NCI-H1930 (cell line): ENCODE measurements around the gene ITGA1.

ENCODE experiments used
- DNase-seq, 2 experiments: peaks; one replicate each; lab custom pipeline; 2025; lab: John Stamatoyannopoulos, UW

ITGA1 gene

DNA sequence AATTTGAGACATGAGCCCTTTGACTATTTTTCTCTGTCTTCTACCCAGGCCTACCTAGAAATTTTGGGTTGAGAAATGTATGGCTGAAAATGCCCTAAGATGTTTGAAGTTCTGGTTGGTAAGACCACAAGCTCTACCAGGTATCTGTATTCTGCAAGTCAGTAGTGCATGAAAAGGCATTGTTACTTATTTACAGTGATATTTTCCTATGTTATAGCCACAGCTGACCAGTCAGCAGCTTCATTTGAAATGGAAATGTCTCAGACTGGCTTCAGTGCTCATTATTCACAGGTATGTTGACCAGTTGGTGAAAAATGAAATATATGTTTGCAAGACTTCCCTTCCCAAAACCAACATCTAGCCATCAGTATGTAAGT lies 109.5 kb downstream of the ITGA1 start:
- DNase-seq = no peak

DNA sequence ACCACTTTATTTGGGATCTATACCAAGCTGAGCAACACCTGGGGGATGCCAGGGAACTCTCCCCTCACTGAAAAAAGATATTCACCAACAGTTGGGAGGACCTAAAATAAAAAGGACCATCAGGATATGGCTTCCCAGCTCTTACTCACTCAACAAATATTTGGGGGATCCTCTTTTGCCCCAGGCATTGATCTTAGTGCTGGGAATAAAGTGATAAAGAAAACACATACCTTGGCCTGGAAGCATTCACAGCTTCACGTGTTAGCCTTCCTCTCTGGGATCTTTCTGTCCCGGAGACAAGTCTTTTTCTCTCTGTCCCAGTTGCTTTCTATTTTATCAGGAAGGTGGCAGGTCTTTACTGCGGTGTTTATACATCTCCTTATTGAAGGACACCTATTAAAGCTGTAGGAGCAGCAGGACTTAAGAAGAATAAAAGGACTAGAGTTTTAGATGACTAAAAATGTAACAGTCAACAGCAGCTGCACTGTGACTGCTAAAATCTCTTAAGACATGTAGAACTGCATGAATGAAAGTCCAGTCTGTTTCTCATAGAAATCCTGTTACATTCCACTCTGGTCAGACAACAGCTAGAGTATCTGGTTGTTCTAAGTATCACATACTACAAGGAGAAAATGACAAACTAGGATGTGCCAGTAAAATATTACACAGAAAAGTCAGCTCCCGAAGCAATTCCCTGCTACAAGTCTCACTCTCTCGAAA lies 111.4 kb downstream of the ITGA1 start:
- no peak for DNase-seq

DNA sequence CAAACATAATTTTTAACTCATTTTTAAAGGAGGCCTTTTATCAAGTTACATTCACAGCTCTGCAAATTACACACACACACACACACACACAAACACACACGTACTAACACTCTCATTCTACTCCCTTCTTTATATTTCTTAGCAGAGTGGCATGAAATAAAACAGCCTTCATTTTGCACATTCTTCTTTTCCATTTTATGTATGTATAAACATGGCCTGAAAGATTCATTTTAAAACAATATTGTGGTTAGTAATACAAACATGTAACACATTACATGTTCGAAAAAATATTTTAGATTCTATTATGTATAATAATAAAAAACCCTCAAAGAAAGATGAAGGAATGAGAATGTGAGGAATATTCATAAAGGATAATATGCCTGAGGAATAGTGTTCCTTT lies 115.4 kb downstream of the ITGA1 start:
- no peak for DNase-seq

DNA sequence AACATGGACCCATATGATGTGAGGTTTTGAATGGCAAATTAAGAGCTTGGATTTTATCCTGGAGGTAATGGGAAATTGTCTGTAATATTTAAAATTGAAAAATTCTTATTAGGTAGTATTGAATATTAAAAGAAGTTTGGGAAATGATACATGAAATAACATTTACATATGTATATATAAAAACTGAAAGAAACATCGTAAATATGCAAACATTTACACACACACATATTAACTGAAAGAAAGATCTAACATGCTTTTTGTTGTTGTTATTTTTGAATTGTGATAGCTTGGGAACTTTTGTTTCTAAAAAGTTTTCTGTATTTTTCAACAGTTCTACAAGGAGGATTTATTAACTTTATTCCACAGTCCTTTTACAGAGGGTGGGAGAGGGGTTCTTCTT lies 118.6 kb downstream of the ITGA1 start:
- DNase-seq = no peak

DNA sequence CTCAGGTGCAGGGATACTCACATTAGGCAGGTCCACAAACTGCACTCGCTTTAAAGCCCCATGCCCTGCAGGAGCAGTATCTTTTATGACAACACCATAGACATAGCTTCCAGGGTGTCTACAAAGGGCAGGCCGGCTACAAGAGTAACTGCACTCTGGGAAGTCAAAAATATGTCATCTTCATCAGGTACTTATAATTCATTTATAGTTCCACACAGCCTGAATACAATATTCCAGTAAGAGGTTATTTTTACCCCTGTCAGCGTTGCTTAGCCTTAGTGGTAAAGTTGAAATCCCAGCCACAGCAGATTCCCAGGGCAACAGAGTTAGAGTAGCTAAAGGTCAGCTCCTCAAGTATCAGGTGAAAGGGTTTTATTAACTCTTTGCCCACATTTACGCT lies 119.1 kb downstream of the ITGA1 start:
- no peak for DNase-seq

DNA sequence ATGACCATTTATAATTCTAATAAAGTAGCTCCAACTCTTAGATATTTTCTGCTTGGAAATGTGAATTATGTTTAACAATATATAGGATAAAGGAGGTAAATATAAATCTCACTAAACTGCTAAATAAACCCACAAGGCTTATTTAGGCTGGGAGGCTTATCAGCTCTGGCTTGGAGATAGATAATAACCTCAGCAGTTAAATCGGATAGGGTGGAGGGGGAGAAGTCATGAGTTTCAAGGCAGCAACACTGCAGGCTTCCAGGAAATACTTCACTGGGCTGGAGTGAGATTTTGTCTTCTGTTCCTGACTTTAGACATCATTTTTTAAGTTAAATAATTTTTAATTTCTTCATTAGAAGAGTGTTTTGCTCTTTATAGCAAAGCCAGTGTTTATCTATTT lies 121.5 kb downstream of the ITGA1 start:
- DNase-seq = no peak

DNA sequence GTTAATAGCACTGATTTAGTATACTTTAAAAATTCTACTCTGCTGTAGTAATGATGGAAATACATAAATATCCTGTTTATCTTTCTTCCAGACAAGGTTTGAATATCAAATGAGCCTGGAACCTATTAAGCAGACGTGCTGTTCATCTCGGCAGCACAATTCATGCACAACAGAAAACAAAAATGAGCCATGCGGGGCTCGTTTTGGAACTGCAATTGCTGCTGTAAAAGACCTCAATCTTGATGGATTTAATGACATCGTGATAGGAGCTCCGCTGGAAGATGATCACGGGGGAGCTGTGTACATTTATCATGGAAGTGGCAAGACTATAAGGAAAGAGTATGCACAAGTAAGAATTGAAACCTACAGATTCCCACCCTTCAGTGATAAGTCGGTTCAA lies 122.4 kb downstream of the ITGA1 start:
- no peak for DNase-seq

DNA sequence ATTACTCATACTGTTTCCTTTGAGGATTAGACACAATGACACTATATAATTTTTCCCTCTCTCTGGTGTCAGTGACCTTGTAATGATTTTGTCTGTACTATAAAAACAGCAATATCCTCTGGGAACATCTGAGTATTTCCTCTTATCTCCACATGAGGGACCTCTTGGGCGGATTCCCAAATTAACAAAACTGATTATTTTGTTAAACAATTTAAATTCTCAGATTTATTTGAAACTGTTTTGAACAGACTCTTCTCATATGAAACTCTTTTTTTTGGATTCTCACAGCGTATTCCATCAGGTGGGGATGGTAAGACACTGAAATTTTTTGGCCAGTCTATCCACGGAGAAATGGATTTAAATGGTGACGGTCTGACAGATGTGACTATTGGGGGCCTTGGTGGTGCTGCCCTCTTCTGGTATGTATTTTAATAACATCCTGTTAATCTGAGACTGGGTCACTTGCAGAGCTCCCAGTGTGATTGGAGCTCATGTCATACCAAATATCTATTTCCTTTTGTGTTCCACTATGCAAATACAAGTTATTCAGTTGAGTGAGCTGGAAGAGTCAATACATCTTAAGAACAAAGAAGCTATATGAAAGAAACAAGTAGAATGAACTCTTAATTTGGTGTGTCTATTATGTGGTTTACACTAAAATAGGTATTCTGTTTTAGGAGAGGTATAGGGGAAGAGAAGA lies 127.6 kb downstream of the ITGA1 start:
- DNase-seq = no peak

DNA sequence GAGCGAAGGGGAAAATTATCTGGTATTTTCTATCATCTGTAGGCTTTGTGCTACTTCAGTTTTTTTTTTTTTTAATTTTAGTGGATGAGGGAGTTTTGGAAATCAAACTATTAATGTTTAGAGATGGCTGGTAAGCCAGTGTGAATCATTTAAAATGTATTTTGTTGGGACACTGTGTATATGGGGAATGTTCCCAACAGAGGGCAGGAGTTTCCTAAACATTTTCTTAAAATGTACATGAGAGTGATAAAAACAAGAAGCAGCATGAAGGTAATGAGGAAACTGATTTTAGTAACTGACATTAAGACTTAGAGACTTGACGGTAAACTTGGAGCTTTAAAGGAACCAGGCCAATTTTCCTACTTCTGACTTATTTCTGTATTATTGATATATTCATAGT lies 133.2 kb downstream of the ITGA1 start:
- DNase-seq = no peak

DNA sequence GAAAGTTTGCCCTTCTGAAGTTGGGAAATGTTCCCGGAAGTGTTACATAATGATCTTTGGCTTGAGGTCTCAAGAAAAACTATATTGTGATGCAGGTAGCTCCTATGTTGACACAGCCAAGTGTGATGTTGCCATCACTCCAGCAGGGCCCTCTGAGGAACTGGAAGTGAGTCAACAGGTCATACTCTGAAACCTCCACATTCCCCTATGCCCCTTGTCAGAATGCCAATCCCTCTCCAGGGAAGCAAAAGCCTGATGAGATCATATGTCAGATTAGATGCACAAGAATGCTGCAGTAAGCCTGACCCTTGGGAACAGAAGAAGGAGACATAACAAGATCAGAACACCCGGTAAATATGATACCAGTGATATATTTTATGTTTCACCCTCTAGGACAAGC lies 134.7 kb downstream of the ITGA1 start:
- no peak for DNase-seq

DNA sequence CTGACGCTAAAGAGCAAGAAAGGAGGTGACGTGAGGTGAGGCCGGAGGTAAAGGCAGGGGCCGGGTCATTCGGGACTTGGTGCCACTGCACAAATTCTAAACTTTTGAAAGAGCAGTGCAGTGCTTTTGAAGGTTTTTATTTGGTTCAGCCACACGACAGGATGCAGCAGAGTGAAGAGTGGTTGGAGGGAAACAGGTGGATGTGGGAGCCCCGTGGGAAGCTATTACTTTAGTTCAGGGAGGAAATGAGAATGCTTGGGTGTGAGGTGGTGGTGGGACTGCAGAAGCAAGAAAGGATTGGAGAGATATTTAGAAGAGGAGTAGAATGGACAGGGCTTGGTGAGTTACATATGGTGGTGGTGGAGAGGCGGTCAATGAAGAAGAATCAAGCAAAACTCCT lies 136.7 kb downstream of the ITGA1 start:
- no peak for DNase-seq

DNA sequence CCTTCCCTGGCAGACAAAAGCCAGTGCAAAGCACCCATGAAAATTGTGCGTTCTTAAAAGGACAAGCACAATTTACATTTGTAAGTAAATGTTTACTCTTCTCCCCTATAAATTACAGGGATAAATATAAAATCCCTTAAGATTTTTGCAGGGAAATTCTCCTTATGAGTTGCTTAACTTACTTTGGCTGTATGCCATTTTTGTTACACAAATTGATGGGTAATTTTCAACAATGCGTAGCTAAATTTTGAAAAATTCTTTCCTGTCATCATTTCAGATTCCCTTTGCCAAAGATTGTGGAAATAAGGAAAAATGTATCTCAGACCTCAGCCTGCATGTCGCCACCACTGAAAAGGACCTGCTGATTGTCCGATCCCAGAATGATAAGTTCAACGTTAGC lies 137.3 kb downstream of the ITGA1 start:
- DNase-seq = no peak

DNA sequence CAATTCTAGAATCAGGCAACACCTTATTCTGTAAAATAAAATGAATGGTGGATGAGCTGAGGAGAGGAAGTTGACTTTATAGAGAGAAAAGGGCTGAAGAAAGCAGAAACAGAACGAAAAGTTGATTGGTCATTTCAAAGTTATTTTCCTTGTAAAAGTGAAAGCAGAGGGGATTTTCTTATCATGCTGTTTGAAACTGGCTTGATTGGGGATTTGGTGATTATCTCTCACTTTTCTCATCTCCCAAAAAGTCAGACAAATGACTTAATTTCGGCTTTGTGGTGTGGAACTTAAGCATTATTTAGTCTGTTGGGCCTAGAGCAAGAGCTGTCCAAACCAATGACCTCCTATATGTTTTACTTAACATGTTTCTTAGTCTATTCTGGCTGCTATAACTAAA lies 141.0 kb downstream of the ITGA1 start:
- DNase-seq = no peak

DNA sequence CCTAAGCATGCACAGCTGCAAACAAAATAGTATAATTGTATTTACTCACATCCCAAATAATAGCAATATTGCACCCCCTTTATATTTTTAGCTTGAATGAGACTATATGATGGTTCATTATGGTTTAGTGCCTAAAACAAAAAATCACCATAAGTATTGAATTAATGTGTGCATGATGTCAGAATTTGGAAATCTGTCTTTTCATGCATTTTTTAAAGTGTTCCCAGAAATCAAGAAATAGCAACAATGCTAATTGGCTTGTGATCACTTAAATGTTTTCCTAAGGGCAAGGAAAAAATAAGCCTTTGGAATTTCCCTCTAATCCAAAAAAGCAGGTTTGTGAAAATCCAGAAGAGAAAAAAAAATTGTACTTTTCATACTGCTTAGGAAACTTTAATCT lies 150.5 kb downstream of the ITGA1 start:
- no peak for DNase-seq

DNA sequence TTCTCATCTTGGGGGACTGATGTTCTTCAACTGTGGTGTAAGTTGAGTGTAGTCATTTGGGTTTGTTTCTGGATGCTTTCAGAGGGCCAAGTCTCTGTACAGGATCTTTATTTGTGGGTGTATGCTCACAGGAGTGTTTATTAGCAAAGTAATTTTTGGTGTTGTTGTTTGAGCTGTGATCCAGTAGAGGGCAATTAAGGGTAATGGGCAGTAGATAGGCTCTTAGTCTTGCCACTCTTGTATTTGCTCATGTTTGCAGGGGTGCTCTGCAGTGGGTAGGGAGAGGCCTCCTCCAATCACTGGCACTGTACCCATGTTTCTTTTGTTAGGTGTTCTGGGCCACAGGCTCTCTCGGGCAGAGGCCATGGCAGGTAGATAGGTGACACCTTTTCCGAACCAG lies 155.6 kb downstream of the ITGA1 start:
- DNase-seq = no peak

DNA sequence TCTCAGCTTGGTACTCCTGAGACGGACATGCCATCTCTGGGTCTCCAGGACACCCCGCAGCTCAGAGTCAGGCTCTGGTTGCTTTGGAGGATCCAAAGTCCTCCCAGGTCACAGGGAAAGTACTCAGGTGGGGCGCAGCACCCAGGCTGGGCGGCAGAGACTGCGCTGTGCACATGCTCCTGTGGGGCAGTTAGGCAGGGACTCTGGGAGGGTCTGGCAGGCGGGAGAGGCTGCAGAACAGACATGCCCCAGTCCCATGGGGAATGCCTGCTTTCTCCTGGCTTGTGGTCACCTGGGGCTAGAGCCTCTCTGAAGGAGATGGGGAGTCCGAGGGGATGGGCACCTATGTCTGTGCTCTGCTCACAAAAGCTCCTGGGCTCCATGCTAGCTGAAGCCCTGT lies 156.1 kb downstream of the ITGA1 start:
- no peak for DNase-seq

DNA sequence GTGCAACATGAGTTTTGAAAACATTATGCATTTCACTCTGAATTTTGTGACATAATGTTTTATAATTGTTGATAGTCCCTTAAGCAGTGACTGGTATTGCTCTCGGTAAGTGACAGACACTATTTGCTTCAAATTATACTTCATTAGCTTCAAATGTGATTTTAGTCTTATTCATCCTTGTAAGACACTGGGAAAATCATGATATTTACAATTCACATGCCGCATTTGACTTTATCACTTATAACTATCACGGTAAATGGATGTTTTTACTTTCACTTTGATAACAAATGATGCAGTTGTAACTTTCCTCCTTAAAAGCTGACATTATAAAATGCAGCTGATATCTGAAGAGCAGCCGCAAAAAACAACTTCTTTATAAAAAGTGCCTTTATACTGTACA lies 157.3 kb downstream of the ITGA1 start:
- no peak for DNase-seq

DNA sequence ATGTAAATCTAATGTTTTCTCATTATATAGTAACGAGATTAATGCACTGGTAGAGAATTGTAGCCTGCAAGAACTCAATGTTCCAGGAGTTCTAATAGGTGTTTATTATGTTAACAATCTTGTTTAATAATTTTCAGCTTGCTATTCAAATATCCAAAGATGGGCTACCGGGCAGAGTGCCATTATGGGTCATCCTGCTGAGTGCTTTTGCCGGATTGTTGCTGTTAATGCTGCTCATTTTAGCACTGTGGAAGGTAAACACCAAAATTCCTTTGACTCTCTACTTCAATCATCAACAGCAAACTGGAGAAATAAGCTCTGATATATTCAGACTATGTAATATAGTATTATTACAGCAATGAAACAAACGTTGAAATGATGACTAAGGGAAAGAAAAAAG lies 159.5 kb downstream of the ITGA1 start:
- peak; percentile 6 to 21 for DNase-seq

DNA sequence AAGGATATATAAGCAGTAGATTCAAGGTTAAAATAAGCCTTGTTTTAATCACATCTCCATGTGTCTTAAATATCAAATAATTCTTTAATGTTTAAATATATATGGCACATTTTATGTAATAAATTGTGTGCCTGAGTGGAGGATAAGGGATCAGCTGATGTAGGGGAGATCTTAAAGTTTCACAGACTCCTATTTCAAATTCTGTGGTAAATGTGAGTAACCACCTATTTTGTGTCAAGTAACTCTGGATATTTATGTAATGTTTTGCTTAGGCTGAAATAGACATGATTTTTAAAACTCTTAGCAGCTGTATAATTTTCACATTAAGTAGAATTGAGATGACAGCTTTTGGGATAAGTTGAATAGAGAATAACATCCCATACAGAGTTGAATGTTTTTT lies 160.1 kb downstream of the ITGA1 start:
- no peak for DNase-seq

DNA sequence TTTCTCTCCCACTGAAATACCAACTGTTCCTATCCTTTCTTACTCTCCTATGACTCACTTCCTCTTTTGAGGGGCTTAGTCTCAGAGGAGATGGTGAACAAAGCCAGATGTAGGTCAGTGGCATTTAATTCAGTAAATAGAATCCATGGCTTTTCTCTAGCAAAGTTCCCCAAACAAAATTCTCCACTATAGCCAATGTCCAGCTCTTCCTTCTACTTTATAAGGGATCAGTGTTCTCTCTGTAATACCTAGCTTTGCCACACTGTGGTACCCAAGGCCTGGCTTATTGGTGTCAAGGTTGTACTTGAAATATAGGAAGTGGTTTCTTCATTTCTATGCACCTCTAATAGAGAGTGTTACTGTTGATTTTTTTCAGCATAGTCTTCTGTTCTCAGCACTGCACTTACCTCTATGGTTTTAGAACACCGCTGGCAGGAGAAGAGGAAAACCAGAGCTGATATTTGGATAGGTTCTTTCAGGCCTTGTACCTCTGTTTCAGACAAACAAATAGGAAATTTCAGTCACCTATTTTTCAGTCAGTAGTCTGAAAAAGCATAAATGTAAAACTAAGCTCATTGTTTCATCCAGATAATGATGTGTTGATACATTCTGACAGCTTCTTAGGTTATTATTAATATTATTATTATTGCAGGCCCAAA lies 160.8 kb downstream of the ITGA1 start:
- peak; percentile 4 to 16 for DNase-seq

DNA sequence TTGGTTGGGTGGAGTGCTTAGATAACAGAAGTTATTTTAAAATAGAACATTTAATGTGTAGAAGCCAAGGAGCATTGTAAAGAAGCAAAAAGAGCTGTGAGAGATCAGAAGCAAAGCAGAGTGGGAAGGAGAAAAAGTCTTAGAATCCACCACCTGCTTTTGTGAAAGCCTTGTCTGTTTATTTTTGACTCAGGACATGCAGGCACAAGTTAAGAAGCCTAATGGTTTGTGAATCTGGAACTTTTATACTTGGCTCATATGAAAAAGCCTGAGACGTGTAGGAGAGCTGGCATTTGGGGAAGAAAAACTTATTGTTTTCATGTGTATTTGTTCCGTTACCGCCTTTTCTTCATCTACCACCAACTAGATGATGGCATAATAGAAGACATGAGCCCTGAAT lies 163.0 kb downstream of the ITGA1 start:
- DNase-seq = no peak

DNA sequence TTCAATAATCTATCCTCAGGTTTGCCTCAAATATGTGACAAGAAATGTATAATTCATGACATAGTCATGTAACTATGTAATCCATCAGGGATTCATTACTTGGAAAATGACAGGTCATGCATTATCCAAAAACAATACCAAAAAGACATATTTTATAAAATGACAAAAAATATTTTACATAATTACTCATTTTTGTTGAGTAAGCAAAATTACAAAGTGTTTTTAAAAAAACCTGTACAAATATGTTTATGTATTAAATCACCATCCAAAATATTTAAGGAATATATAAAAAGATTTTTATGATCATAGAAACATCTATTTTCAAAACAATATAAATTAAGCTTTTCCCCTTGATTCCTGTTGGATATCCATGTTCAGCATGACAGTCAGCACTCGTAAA lies 164.8 kb downstream of the ITGA1 start:
- no peak for DNase-seq

DNA sequence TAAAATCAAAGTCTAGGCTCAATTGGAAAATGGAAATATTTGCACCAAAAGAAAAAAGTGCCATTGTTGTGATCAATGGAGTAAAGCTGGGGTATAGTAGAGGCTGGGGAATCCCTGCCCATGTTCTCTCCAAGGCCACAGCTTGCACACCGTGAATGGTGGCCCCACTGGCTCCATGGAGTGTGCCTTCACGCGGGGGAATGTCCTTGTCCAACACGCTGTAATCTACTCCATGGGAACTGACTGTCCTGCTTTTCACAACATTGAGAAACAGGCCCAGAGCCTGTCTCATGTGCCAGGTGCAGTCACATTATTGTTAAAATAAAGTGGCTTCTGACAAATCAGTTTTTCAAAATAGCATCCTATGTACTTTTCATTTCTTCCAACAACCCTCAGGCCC lies 168.3 kb downstream of the ITGA1 start:
- DNase-seq = no peak
